Measurements from ENCODE around the gene FRMPD4.
"Not testable (repeated sequence)": the region's sequence is repeated elsewhere in the genome, so short reads cannot be mapped to it uniquely, and the experiment has no call there.

The FRMPD4 gene

DNA sequence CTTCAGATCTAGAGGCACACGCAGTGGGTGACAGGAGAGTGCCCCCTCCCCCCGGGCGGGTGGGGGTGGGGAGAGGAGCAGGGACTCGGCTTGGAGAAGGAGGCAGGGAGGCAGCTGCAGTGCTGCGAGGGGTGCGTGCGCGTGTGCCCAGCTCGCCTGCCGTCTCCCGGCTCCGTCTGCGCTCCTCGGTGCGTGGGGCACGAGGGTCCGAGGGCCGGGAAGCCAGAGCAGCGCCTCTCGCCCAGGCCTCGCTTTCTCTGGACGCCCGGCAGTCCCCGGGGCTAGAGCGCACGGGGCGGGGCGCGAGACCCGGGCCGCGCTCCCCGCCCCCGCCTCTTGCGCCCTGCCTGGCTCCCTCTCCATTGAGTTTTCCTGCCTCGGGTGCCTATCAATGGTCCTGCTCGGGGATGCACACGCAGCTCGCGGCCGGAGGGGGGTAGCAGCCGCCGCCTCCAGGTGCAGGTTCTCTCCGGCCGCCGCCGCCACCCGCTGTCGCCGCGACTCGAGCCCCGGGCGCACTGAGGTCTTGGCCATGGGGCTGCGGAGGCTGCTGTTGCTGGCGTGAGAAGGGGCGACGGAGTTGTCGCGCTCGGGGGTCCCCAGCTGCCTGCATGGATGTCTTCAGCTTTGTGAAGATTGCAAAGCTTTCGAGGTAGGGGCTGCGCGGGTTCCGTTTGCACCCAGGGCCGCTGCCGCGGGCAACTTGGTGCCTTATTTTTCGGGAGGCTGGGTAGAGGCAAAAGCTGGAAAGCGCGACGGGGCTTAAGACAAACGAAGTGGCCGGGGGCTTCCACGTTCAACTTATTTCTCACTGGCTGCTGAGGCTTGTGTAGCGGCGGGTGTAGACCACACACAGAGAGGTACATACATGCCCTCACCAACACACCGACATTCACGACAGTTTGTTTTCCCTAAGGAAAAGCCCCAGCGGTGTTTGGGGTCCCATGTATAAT is at the start of gene FRMPD4:
TSS of gene FRMPD4 (plus strand) at position 113 of the 953 bp plus-strand sequence. CDS start at position 612, 499 bp downstream.
- no peak for DNase-seq

DNA sequence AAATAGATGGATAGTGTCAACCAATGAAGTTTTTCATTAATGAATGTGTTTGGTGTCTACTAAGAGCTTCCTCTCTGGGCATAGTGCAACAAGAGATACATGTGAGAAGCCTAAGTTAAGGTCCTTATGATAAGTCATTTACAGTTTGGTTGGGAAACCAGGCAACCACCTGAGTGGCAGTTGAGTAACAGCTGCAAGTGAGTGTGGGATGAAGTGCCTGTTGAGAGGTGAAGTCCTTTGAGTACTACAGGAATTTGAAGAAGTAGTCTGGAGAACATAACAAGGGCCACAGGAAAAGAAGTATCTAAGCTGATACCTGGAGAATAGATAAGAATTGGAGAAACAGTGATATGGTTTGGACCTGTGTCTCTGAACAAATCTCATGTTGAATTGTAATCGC is 48.5 kb upstream of the FRMPD4 start:
- no peak for DNase-seq

DNA sequence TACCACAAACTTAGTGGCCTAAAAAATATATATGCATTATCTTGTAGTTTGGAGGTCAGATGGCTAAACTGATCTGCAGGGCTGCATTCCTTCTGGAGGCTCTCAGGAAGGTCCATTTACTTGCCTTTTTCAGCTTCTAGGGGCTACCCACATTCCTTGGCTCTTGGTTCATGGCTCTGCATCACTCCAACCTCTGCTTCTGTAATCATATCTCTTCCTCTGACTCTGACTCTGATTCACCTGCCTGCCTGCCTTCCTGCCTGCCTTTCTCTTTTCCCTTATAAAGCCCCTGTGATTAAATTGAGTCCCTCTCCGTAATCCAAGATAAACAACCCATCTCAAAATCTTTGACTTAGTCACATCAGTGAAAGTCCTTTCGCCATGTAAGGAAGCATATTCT is 25.0 kb upstream of the FRMPD4 start:
- DNase-seq, result no peak

DNA sequence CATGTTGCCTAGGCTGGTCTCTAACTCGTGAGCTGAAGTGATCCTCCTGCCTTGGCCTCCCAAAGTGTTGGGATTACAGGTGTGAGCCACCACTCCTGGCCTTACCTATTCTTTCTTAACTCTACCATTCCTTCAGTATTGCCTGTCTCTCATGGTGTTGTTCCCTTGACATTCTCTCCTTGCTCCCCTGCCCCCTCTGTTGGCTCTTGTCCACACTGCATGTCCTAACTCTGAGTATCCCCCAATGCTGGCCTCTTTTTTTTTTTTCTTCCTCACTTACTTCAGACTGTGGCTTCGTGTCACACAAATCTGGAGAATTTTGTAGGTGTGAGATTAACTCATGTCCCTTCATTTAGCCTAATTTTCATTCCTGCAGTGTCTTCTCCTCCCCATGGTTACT is 22.9 kb upstream of the FRMPD4 start:
- DNase-seq, result no peak

DNA sequence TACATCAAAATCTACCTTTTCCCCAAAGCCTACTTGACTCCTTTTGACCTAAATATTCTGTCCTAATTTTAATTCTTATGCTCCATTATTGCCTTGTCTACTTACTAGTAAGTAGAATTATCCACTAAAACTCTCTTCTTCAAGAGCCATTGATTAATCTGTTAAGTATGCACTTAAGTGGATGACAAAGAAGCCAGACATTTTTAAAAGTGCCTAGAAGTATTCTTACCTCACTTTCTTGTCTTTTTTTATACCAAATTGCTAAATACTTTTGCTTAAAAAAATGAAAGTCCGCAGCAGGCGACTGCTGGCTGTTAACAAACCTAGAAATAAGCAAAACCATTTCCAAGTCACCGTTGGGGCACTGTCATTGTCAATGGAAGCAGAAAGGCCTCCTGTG is 20.1 kb upstream of the FRMPD4 start:
- no peak for DNase-seq

DNA sequence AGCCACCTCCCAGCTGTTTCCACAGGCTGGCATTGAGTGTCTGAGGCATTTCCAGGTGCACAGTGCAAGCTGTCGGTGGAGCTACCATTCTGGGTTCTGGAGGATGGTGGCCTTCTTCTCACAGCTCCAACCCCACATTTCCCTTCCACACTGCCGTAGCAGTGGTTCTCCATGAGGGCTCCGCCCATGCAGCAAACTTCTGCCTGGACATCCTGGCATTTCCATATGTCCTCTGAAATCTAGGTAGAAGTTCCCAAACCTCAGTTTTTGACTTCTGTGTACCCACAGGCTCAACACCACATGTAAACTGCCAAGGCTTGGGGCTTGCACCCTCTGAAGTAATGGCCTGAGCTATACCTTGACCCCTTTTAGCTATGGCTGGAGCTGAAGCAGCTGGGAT is 10.3 kb upstream of the FRMPD4 start:
- no peak for DNase-seq

DNA sequence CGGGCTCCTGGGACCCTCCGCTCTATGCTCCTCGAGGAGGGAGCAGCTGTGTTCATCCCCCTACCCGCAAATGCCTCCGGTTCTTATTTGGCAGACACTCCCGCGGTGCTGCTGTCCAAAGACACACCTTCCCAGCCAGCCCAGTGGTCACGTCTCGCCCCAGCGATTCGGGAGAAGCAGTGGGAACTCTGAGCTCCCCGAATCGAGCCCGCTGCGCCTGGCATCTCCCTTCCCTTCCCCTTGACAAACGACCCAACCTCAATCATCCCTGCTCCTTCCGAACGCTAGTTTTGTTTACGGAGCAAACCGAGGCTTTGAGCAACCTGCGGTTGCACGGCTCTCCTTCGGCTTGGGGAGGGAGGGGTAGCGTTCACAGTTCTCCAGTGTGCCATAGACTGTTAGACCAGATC is 317 bp upstream of the FRMPD4 start:
- no peak for DNase-seq

DNA sequence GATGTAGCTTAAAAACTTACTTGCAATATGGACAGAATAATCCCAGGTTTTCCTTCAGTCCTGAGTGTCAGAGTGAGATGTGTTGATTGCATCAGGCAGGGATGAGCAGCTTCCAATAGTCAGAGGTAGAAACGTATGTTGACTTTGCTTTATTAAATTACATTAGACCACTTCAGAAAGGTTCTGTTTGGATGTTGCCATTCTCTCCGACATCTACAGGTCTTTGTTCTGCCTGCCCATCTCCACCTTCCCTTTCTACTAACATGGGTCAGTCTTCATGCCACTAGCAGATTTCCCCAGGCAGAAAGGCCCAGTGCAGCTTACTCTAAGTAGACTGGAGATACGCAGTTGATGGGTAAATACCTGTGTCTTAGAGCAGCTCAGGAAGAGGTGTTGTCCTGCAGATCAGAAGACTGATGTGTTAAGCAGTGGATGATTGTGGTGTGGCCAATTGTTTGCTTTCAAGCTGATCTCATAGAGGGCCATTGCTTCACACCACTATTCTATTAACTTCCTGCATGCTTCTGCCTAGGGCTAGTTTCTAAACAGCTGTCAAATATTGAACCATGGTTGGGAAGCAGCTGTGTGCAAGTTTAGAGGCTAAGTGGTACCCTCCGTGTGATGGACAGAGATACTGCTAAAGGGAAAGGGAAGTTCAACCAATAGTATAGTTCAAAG is 1.8 kb downstream of the FRMPD4 start:
- DNase-seq, result no peak

DNA sequence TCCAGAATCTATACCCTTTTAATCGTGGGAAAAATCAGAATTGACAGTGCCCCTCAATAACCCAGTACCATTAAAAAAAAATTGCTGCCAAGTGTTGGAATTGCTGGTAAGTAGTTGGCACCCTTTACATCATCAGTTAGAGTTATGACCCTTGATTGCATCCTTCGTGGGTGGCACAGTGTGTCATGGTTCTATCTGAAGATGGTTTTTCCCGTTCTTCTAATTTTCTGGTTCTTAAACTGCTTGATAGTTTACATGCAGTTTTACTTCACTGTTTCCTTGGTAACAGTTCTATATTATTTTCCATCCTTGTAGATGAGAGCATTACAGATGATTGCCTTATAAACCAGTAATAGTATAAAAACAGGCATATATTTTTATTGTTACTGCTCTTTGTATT is 3.2 kb downstream of the FRMPD4 start:
- no peak for DNase-seq

DNA sequence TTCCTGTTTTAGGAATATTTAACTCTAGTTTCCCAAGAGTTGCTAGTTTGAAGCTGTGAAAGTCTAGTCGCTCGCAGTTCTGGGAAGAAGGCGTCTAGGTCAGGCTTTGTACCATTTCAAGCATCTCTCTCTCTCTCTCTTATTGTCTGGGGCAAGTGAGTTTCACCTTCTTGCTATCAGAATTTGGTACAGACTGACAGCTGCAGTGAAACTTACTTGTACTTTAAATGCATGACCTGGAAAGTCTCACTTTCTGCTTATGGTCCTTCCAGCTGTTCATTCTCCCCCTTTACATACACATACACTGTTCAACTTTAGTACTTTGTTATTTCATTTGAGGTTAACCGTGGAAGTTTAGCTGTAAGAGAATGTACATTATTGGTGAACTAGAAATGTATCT is 4.4 kb downstream of the FRMPD4 start:
- no peak for DNase-seq

DNA sequence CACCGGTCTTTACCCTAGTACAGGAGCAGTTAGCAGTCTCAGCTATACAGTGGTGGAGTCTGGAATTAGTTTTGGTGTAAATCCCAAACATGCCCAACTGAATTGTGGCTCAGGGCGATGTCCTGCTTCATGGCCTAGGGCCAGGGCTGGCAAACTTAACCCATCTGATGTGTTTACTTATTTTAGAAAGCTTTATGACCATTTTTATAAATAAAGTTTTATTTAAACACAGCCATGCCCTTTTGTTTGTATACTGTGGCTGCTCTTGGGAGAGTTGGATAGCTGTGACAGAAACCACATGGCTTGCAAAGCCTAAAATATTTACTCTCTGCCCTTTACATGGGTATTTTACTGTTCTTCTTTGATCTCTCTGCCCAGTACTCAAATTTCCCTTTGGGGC is 7.1 kb downstream of the FRMPD4 start:
- DNase-seq, result no peak

DNA sequence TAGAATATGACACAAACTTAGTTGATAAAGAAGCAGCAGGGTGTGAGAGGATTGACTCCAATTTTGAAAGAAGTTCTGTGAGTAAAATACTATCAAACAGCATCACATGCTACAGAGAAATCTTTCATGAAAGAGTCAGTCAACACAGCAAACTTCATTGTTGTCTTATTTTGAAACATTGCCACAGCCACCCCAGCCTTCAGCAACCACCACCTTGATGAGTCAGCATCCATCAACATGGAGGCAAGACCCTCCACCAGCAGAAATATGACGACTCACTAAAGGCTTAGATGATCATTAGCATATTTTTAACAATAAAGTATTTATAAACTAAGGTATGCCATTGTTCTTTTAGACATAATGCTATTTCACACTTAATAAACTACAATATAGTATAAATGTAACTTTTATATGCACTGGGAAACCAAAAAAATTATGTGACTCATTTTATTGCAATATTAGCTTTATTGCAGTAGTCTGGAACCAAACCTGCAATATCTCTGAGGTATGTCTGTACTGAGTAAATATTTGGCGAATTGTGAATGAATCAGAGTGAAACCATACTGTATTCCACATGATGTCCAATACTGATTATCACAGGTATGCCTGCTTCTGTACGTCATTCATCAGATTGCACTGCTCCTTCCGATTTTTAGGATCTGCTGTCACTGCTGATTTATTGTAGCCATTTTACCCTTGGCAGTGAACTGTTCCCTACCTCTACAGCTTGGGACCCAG is 11.6 kb downstream of the FRMPD4 start:
- DNase-seq, result no peak

DNA sequence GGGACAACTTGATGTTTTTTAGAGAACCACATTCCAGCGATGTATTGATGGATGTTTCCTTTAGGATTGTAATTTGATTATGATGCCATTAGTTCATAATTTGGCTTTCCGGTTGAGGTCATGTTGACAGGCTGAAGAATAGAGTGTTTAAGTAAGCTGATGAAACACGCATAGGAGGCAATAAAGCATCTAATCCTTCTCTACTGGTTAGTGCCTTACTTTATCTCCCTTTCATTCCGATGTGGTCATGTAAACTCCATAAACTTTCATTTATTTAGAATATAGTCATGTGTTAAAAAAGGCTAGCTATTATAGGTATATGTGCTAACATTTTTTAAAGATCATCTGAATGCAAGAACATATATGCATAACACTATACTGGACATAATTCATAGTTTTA is 15.0 kb downstream of the FRMPD4 start:
- no peak for DNase-seq

DNA sequence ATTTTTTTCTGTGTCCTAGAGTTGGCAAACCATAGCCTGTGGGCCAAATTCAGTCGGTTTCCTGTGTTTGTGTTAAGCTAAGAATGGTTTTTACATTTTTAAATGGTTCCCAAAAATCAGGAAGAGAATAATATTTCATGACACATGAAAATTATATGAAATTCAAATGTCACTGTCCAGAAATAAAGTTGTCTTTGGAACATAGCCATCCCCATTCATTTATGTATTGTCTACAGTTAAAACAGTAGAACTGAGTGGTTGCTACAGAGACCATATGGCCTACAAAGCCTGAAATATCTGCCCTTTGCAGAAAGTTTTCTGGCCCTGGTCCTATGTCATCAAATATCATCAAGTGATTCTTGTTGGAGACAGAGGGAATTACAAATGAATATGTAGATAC is 15.5 kb downstream of the FRMPD4 start:
- DNase-seq, result no peak

DNA sequence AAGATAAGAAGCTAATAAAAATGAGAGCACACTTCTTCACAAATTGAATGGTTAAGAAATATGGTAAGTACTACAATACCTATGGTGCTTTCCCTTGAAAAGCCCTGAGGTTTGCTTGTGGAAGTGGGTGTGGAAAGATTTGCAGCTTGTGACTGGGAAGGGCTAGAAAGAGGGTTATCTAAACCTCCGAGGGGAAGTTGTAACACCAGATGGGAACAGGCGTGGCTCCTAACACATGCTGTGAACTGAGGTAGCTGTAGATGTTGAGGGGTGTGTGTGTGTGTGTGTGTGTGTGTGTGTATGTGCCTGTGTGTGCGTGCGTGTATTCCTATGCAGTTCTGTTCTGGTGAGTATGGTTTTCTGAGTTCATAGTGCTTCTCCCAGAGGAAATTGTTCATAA is 21.5 kb downstream of the FRMPD4 start:
- DNase-seq, result no peak

DNA sequence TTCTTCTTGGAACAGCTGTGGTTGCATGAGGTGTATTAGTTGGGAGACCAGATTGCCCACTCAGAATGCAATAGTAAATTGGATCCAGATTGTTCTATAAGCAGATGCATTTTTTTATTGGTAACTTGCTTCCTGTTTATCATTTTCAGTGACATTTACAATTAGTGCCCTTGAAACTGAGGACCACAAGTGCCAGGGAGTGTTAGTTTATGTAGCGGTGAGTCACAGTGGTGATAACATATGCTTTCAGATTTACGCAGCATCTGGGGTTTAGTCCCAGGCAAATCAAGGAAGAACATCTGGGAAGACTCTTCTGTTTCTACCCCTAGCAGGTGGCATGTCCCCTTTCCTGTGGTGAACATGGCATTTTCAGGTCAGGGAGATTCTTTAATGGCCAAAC is 24.1 kb downstream of the FRMPD4 start:
- no peak for DNase-seq

DNA sequence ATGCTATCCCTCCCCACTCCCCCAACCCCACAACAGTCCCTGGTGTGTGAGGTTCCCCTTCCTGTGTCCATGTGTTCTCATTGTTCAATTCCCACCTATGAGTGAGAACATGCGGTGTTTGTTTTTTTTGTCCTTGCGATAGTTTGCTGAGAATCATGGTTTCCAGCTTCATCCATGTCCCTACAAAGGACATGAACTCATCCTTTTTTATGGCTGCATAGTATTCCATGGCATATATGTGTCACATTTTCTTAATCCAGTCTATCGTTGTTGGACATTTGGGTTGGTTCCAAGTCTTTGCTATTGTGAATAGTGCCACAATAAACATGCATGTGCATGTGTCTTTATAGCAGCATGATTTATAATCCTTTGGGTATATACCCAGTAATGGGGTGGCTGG is 25.9 kb downstream of the FRMPD4 start:
- not testable (repeated sequence) for DNase-seq

DNA sequence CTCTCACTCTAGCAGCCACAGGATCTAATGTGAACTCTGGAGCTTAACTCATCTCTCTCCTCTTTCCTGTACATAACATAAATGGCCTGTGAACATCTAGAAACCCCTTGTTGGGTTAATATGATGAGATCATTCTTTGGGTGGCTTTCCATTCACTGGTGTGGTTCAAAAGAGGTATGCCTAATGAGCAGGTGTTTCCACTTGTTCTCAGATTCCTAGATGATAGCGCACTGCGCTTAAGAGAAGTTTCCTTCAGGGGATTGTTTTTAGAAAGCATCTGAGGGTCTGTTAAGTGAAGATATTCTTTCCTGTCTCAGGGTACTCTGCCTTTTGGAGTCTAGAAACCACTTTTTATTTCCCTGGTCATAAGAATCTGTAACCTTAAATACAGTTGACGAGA is 32.5 kb downstream of the FRMPD4 start:
- DNase-seq, result no peak

DNA sequence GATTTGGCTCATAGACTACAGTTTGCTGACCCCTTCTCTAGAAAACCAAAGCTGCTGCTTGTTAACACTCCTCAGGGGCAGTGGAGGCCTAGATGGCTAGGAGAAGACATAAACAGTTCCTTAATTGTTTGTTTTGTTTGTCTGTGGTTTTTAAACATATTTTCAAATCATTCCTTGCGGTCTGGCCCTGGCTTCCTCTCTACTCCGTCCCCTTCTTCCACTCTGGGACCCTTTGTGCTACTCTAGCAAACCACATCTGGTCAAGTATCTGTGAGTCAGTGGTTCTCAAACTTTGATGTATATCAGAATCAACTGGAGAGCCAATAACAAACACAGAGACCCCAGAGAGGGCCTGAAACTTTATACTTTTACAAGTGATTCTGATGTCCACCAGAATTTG is 36.1 kb downstream of the FRMPD4 start:
- DNase-seq, result no peak

DNA sequence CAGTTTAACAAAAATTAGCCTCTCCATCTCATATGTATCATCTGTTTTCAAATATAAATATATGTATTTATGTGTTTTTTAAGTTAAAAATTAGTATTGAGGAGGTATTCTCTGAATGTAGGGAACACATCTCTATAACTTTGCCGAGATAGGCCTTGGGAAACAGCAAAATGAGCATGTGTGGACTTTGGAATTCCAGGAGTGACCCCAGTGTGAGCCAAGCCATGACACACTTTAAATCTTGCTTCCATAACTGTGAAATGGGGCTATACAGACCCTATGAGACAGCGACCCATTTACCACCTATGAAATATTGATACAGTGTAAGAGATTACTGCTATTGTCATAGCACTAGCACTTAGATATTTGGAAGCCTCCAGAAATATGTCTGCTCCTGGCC is 58.8 kb downstream of the FRMPD4 start:
- DNase-seq, result no peak

DNA sequence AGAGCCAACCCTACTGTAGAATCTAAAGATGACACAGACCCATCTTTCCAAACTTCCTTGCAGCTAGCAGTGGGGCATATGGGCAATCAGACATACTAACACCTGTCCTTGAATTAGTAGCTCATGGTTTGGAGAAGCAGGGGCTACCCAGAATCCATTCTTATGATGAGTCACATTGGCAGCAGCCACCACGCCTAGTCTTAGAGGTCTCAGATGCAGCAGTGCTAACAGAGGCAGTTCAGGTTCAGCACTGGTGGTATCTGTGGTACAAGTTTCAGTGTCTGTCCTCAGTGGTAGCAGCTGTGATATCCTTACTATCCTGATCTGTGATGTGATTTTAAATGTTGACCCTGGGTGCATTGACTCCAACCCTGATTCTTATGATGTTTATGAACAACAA is 68.1 kb downstream of the FRMPD4 start:
- no peak for DNase-seq

DNA sequence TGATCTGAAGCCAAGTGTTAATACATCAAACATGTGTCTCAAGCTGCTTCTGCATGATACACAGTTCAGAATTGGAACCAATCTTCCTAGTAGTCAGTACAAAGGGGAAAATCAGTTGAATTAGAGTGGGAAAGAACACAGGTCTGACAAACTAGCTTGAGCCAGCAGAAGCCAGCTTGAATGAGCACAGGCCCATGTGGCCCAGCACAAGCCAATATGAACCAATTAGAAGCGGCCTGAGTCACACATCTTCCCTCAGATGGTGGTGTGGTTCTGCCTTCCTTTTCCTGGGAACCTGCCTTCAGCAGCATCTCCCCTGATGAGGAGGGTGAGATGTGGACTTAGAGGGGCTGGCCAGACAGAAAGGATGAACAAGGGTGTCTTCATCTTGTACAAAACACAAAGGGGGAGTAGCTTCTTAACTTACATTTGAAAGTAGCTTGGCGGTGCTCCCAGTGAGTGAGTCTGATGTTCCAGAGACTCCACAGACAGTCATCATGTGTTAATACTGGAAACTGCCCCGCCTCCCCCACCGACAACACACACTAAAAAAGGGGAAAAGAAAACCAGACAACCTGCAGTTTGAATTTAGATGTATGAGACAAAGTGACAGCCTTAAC is 72.0 kb downstream of the FRMPD4 start:
- DNase-seq, result no peak

DNA sequence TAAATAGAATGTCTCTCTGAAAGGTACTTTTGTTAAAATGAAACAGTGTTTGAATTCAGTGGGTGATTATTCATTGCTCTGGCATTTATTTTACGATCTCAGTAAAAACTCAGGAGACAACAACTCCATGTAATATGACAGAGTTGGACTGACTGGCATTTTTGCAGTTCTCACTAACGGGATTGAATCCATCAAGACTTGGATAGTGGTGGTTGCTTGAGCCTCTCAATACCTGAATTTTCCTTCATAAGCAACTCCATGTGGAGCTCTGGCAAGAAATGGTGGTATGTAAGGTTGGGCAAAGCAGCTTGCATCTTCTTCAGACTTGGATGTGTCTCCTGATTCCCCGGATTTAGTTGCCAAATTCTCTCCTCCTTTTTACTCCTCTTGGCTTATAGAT is 72.7 kb downstream of the FRMPD4 start:
- no peak for DNase-seq

Measured in CD4-positive, alpha-beta T cell treated with Interleukin-4 for 4 hours (primary cell).